Bronchial epithelial cell (primary cell): ENCODE results near the gene CARNS1. TPM values are rescaled to one million over a fixed set of nuclear protein-coding genes. Genes with fewer than 3 reads are reported as not detected.

ENCODE experiments used
- DNase-seq: peaks from one replicate; pipeline ENCODE4 v3.0.0-alpha.2; 2010; ENCODE audit warnings: low read depth
- FAIRE-seq: peaks from 2 replicates; lab custom pipeline; 2011; peaks lifted over from hg19 to GRCh38; lab: Jason Lieb, UNC
- H3K27me3 ChIP-seq: 2 replicates; pipeline ENCODE4 v1.5.1; 2011; ENCODE audit warnings: low read length; ENCODE audit not compliant: control insufficient read depth, insufficient read depth
- H3K36me3 ChIP-seq: 2 replicates; pipeline ENCODE4 v1.5.1; 2011; ENCODE audit warnings: low read length; ENCODE audit not compliant: control insufficient read depth, insufficient read depth
- H3K4me3 ChIP-seq: 2 replicates; pipeline ENCODE4 v1.5.1; 2011; ENCODE audit warnings: mild to moderate bottlenecking, low read depth, low read length, control low read depth
- CTCF ChIP-seq: IDR thresholded peaks from 2 replicates; pipeline ENCODE4 v1.5.1; 2011; ENCODE audit warnings: mild to moderate bottlenecking, moderate library complexity, low read length, control low read depth, inconsistent platforms; ENCODE audit not compliant: insufficient read depth, severe bottlenecking
- total RNA-seq: library from RNA; depleted of rRNA; stranded (reverse); fragments of >200 nt; gene quantifications from 2 replicates; pipeline ENCODE4 v1.2.1, GENCODE V29; 2014

The CARNS1 gene
- total RNA-seq, 1 donor from 2014 or later = under 0.01 TPM

GRCh38 chr11:67439321-67440228, 24.1 kb downstream of the CARNS1 start:
- peak; percentile 20 for DNase-seq
- no peaks in the 10 kb centered on the region for H3K27me3 ChIP-seq
- TF ChIP-seq CTCF = peak; percentile 47
- no peak for FAIRE-seq
- peaks cover 21% of the 10 kb centered on the region for H3K36me3 ChIP-seq
- no peak overlapping the region for H3K4me3 ChIP-seq

GRCh38 chr11:67440229-67441097, 25.0 kb downstream of the CARNS1 start:
- peaks cover 20% of the 10 kb centered on the region for H3K36me3 ChIP-seq
- H3K4me3 ChIP-seq = no peak overlapping the region
- no peak for DNase-seq
- H3K27me3 ChIP-seq = no peaks in the 10 kb centered on the region
- no peak for FAIRE-seq
- TF ChIP-seq CTCF = no peak

GRCh38 chr11:67441098-67441563, 25.7 kb downstream of the CARNS1 start:
- FAIRE-seq (no peak), DNase-seq (no peak)
- Histone ChIP-seq H3K4me3 (no peak overlapping the region), H3K36me3 (peaks cover 17% of the 10 kb centered on the region), H3K27me3 (no peaks in the 10 kb centered on the region)
- TF ChIP-seq CTCF = no peak

- H3K4me3 ChIP-seq = no peak overlapping the region
- FAIRE-seq (no peak), DNase-seq (no peak)
- H3K36me3 ChIP-seq = peaks cover 15% of the 10 kb centered on the region
- TF ChIP-seq CTCF = no peak
- no peaks in the 10 kb centered on the region for H3K27me3 ChIP-seq
Observed at GRCh38 chr11:67441731-67442351, 26.4 kb downstream of the CARNS1 start.

- Histone ChIP-seq H3K27me3 (no peaks in the 10 kb centered on the region), H3K36me3 (peaks cover 14% of the 10 kb centered on the region), H3K4me3 (peak overlapping the region; percentile 81)
- no peak for FAIRE-seq
- TF ChIP-seq CTCF = no peak
- DNase-seq = no peak
Observed at GRCh38 chr11:67442504-67443404, 27.3 kb downstream of the CARNS1 start.
